GM21528 (cell line): Measurements from ENCODE around the gene GAS1.

Experiments
- ATAC-seq: cut with Tn5 transposase; IDR thresholded peaks from one replicate; pipeline ENCODE4 v1.9.1; 2021; ENCODE audit warnings: mild to moderate bottlenecking, moderate library complexity; ENCODE audit not compliant: unreplicated experiment, low FRiP score

The GAS1 gene

DNA sequence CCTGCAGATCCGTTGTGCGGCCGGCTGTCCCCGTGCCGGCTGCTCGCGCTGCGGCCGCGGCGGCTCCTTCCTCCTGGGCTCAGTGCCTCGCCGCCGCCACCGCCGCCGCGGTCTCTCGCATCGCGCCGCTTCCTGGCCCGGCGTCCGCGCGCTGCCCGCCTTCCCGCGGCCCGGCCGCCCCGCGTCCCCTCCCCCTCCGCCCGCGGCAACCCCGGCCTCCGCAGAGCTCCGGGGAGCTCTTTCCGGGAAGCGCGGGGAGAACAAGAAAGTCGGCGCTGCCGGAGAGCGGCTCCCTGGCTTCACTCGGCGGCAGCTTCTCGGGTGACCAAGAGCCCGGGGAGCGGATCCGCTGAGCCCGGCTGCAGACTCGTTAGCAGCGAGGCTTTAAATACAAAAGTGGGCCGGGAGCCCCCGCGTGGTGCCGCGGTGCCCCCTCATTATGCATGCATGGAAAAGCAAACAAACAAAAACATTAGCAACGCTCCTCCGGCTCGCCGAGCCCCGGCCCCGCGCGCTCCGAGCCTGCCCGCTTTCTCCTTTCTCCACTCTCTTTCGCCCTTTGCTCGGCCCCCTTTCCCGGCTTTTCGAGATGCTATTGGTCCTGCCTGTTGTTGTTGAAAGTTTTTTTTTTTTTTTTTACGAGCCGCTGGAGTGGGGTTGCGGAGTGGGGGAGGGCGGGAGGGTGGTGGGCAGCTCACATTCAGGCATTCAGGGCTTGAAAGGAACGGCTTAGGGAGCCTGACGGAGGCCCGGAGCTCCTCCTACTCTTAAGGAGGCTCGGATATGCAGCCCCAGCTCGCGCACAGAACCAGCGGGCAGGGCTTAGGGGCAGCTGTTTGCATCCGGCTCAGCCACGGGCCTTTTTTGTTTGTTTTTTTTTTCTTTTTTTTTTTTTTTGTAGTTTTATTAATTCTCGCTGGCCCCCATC, at the start of gene GAS1:
Gene GAS1, minus strand, starts transcription at position 361 of the 928 bp plus-strand sequence. CDS start 727 bp downstream, outside the sequence.
- ATAC-seq = peak; percentile 55

- no peak for ATAC-seq
Observed at GRCh38 chr9:86994231-86994630, 46.9 kb upstream of the GAS1 start.

GRCh38 chr9:86993830-86994229, 46.5 kb upstream of the GAS1 start:
- no peak for ATAC-seq

DNA sequence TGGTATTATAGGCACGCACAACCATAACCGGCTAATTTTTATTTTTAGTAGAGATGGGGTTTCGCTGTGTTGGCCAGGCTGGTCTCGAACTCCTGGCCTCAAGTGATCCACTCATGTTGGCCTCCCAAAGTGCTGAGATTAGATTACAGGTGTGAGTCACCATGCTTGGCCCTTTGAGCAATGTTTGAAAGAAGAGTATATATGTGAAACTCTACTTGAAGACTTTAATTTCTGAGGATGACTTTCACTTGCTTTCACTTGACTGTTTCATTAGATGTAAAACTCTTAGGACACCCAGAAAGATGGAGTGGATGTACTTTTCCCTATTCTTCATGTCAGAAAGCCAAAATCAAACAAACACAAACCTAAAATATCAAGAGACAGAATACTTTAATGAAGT, 43.8 kb upstream of the GAS1 start:
- no peak for ATAC-seq

DNA sequence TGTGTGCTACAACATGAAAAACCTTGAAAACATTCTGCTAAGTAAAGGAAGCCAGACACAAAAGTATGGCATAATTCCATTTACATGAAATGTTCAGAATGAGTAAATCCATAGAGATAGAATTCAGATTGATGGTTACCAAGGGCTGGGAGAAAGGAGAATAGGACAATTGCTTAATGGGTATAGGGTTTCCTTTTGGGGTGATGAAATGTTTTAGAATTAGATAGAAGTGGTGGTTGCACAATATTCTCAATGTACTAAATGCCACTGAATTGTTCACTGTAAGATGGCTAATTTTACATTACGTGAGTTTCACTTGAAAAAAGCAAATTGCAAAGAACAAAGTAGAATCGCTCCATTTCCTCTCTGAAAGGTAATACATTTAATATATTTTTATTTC, 43.0 kb upstream of the GAS1 start:
- no peak for ATAC-seq

DNA sequence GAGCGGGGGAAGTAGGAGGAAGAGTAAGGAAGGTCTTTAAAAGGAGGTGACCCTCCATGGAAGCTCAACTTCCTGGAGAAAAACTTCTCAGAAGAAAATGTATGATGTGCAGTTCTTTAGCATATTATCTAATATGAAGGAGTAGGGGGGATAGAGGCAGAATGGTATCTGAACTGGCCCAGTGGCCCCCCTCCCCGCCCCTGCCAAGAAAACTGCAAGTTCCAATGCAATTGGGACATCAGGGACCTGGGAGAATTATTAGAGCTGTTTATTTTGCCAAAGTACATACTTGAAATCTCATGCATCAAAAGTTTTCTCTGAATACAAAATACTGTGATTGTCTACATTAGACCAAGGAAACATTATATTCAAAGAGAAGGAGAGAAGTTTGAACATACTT, 40.6 kb upstream of the GAS1 start:
- no peak for ATAC-seq

DNA sequence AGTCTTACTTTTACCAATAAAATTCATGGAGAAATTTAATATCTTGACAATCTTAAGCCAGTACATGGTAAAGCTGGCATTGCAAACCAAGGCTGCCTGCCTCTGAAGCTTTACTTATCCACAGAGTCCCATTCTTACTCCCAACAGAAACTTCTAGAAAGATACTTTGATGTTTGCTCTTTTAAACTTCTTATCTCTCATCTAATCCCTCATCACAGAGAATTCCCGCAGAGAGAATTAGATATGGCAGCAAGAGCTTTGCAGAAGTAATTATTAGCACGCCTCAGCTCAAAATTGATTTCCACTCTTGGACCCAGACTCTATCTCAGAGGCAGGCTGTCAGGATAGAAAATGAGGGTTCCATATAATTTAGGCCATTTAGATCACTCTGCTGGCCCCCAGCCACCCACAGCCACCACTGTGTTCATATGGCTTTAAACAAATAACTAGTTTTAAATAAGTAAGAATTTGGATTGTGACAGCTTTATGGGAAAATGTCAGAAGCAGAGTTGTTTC, 37.9 kb upstream of the GAS1 start:
- ATAC-seq = no peak

- ATAC-seq = no peak
Observed at GRCh38 chr9:86983620-86984259, 36.4 kb upstream of the GAS1 start.

- ATAC-seq = no peak
Observed at GRCh38 chr9:86983249-86983619, 35.9 kb upstream of the GAS1 start.

- ATAC-seq = no peak
Observed at GRCh38 chr9:86980802-86981201, 33.5 kb upstream of the GAS1 start.

DNA sequence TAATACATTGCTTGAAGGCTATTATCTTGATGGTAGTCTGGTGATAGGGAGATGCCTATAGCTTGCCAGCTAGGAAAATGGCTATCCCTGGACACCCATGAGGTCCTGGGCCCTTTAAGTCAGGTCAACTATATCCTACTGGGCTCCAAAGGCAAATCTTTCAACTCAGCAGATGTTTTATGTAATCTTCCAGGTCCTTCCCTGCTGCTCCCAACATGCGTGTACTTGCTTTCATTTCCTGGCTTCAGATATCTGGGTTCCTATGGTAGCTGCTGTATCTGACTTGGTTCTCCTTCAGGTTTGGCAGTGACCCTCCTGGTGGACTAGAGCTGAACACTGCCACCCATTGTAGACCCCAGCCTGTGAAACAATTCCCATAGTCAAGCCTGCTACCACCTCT, 32.4 kb upstream of the GAS1 start:
- ATAC-seq = no peak

- ATAC-seq = no peak
Observed at GRCh38 chr9:86978922-86979474, 31.7 kb upstream of the GAS1 start.

DNA sequence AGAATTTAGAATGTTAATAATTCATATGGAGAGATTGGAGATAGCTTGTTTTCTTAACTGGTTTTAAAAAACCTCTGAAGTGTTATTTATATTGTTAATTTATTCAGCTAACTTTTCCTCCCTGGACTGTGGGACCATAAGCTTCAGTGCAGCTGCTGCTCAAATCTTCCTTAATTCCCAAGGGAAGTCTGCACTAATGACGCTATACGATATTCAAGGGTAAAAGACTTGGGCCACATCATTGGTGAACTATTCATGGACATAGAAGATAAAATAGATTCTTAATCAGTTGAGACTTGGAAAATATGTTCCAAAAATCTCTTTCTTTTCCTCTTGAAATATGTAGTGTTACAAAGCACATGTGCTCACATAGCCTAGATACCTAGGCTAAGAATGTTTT, 31.1 kb upstream of the GAS1 start:
- no peak for ATAC-seq

GRCh38 chr9:86977205-86977835, 30.0 kb upstream of the GAS1 start:
- ATAC-seq = no peak

DNA sequence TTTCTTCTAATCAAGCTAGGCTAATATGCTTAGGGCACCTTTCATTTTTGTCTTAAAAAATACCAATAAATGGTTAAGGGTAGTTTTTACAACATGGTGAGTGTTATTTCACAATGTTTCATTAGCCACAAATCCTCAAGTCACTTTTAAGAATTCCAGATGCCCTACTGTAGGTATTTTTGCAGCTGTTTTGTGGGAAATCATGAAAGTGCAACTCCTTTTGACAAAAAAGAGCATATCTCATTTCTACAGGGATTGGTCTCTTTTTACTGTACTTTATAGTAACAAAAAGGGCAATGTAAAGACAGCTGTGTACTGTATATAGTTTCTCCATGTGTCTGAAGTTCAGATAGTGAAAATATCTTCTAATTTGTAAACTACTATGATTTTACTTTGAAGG, 28.3 kb upstream of the GAS1 start:
- no peak for ATAC-seq

DNA sequence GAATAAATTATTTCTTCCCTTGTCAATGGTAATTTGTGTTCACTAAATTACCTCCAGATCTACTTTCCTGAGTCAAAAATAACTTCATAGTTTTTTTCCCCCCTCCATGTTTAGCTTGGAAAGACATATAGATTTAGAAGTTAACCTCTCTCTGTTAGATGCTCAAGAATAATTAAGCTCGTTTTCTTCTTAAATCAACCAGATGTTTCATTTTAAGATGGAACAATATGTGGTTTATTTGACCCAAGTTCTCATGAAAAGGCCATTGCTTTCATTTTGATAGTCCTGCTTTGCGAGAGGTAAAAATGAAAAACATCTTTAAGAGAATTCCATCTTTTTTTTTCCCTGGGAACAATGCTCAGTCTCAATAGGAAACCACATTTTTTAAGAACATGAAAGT, 27.7 kb upstream of the GAS1 start:
- no peak for ATAC-seq

GRCh38 chr9:86974421-86974820, 27.1 kb upstream of the GAS1 start:
- ATAC-seq = no peak

- no peak for ATAC-seq
Observed at GRCh38 chr9:86971742-86972141, 24.4 kb upstream of the GAS1 start.

GRCh38 chr9:86968258-86968920, 21.1 kb upstream of the GAS1 start:
- no peak for ATAC-seq

GRCh38 chr9:86966852-86967511, 19.7 kb upstream of the GAS1 start:
- ATAC-seq = no peak
